PFSK-1 (cell line): ENCODE data around the gene RETREG2.

ENCODE experiments used
- POLR2AphosphoS5 ChIP-seq: IDR thresholded peaks from 2 replicates; pipeline ENCODE4 v1.6.1; 2012; ENCODE audit warnings: low read depth, mild to moderate bottlenecking, control low read depth, low read length, moderate library complexity
- SIN3A ChIP-seq: IDR thresholded peaks from 2 replicates; pipeline ENCODE4 v1.6.1; 2012; ENCODE audit warnings: mild to moderate bottlenecking, low read length, moderate library complexity, borderline replicate concordance; ENCODE audit not compliant: insufficient read depth

GRCh38 chr2:219155054-219155644, 22.9 kb upstream of the RETREG2 start:
- TF ChIP-seq POLR2AphosphoS5 (no peak), SIN3A (no peak)
